GM23338 (cell line): Measurements from ENCODE around the gene CKAP2. TPM values are rescaled to one million over a fixed set of nuclear protein-coding genes. Genes with fewer than 3 reads are reported as not detected.

ENCODE experiments used
- ATAC-seq: fragments of 200-7000 bp; cut with Tn5 transposase; 3 replicates; pipeline ENCODE4 v1.9.1; 2020
- DNase-seq: peaks from one replicate; pipeline ENCODE4 v3.0.0-alpha.2; 2015; ENCODE audit warnings: low spot score
- H2AFZ ChIP-seq: fragments of 200-600 bp; sonication (generic); 2 replicates; pipeline ENCODE4 v1.8.0; 2016; ENCODE audit warnings: antibody characterized with exemption, mild to moderate bottlenecking, moderate library complexity
- H3F3A ChIP-seq: fragments of 200-600 bp; sonication (generic); replicated peaks from 2 replicates; pipeline ENCODE4 v1.8.0; 2017; ENCODE audit warnings: antibody characterized with exemption, mixed run types, low read depth
- H3K27ac ChIP-seq: fragments of 200-600 bp; sonication (generic); 2 replicates; pipeline ENCODE4 v1.6.1; 2016; ENCODE audit warnings: low read depth
- H3K27me3 ChIP-seq: fragments of 200-600 bp; sonication (generic); 2 replicates; pipeline ENCODE4 v1.8.0; 2016; ENCODE audit warnings: mild to moderate bottlenecking, mixed run types, moderate library complexity; ENCODE audit not compliant: insufficient read depth
- H3K36me3 ChIP-seq: fragments of 200-600 bp; sonication (generic); 2 replicates; pipeline ENCODE4 v1.8.0; 2016; ENCODE audit warnings: mild to moderate bottlenecking; ENCODE audit not compliant: insufficient read depth
- H3K4me1 ChIP-seq: fragments of 200-600 bp; sonication (generic); 2 replicates; pipeline ENCODE4 v1.8.0; 2016; ENCODE audit warnings: mild to moderate bottlenecking, moderate library complexity; ENCODE audit not compliant: insufficient read depth
- H3K4me2 ChIP-seq: fragments of 200-600 bp; sonication (generic); 2 replicates; pipeline ENCODE4 v1.7.1; 2017; ENCODE audit warnings: mixed run types
- H3K4me3 ChIP-seq: fragments of 200-600 bp; sonication (generic); 2 replicates; pipeline ENCODE4 v1.6.1; 2016; ENCODE audit warnings: mixed run types
- H3K79me2 ChIP-seq: fragments of 200-600 bp; sonication (generic); replicated peaks from 2 replicates; pipeline ENCODE4 v1.8.0; 2017; ENCODE audit warnings: mild to moderate bottlenecking; ENCODE audit not compliant: insufficient read depth
- H3K9me2 ChIP-seq: fragments of 200-600 bp; sonication (generic); 2 replicates; pipeline ENCODE4 v1.8.0; 2017; ENCODE audit not compliant: insufficient read depth
- H4K20me1 ChIP-seq: fragments of 200-600 bp; sonication (generic); replicated peaks from 2 replicates; pipeline ENCODE4 v1.8.0; 2017; ENCODE audit warnings: mild to moderate bottlenecking; ENCODE audit not compliant: insufficient read depth
- H3K27ac Mint-ChIP-seq: 2 replicates; pipeline ENCODE4 v1.8.0; 2020; ENCODE audit warnings: inconsistent platforms, mild to moderate bottlenecking, moderate library complexity, mixed read lengths
- H3K27me3 Mint-ChIP-seq: 3 replicates; pipeline ENCODE4 v1.8.0; 2022; ENCODE audit warnings: low read depth, mild to moderate bottlenecking, moderate library complexity, mixed read lengths, inconsistent platforms; ENCODE audit not compliant: insufficient read depth, poor library complexity
- H3K36me3 Mint-ChIP-seq: 3 replicates; pipeline ENCODE4 v1.8.0; 2021; ENCODE audit warnings: low read depth, mild to moderate bottlenecking, inconsistent platforms, moderate library complexity, mixed read lengths
- H3K4me1 Mint-ChIP-seq: 3 replicates; pipeline ENCODE4 v1.8.0; 2020; ENCODE audit warnings: mild to moderate bottlenecking, inconsistent platforms, mixed read lengths
- H3K4me3 Mint-ChIP-seq: 3 replicates; pipeline ENCODE4 v1.8.0; 2021; ENCODE audit warnings: moderate library complexity, mild to moderate bottlenecking, inconsistent platforms, mixed read lengths
- H3K9me3 Mint-ChIP-seq: 3 replicates; pipeline ENCODE4 v1.8.0; 2020; ENCODE audit warnings: moderate library complexity, mild to moderate bottlenecking, inconsistent platforms, mixed read lengths
- CREB1 ChIP-seq: fragments of 250-450 bp; sonication (Bioruptor Pico); IDR thresholded peaks from 2 replicates; pipeline ENCODE4 v1.5.0; 2020; ENCODE audit warnings: low read depth, mild to moderate bottlenecking, moderate library complexity
- CTCF ChIP-seq, 2 experiments: fragments of 200-600 bp in 1 of 2; sonication (generic) in 1 of 2; conservative IDR thresholded peaks; 2 replicates each; pipeline versions ENCODE4 v1.5.1 to v1.6.1; 2016 to 2017; ENCODE audit warnings: antibody characterized with exemption in 2 of 2, low read depth in 2 of 2, mild to moderate bottlenecking in 2 of 2, moderate library complexity in 1 of 2
- EZH2phosphoT487 ChIP-seq: fragments of 200-600 bp; sonication (generic); IDR thresholded peaks from one replicate; pipeline ENCODE4 v1.8.1; 2018; ENCODE audit warnings: antibody characterized with exemption; ENCODE audit not compliant: unreplicated experiment
- JUNB ChIP-seq: IDR thresholded peaks from one replicate; pipeline ENCODE4 v1.6.1; 2016; ENCODE audit warnings: antibody characterized with exemption; ENCODE audit not compliant: unreplicated experiment
- POLR2AphosphoS5 ChIP-seq: IDR thresholded peaks from 2 replicates; pipeline ENCODE4 v1.6.1; 2016; ENCODE audit warnings: antibody characterized with exemption, low read depth
- REST ChIP-seq: IDR thresholded peaks from one replicate; pipeline ENCODE4 v1.6.1; 2018; ENCODE audit warnings: antibody characterized with exemption; ENCODE audit not compliant: unreplicated experiment
- STAT1 ChIP-seq: IDR thresholded peaks from one replicate; pipeline ENCODE4 v1.6.1; 2016; ENCODE audit warnings: antibody characterized with exemption; ENCODE audit not compliant: unreplicated experiment
- ZNF114 ChIP-seq: fragments of 250-450 bp; sonication (Bioruptor Pico); IDR thresholded peaks from 2 replicates; pipeline ENCODE4 v1.5.0; 2020; ENCODE audit warnings: mild to moderate bottlenecking, moderate library complexity
- polyA plus RNA-seq: library from polyadenylated mRNA; unstranded; fragments of >200 nt; fragmentation: Nextera tagmentation; extraction: Ambion mirVana; gene quantifications from 2 replicates; pipeline ENCODE4 v1.2.1, GENCODE V29; 2016
- total RNA-seq: library from RNA; depleted of rRNA; stranded (reverse); fragments of >200 nt; shearing (Covaris generic); gene quantifications from 2 replicates; pipeline ENCODE4 v1.2.3, GENCODE V29; 2014

The CKAP2 gene
- total and polyA plus RNA-seq, 2 experiments from 2014 or later = 48.8 to 103 TPM

GRCh38 chr13:52446265-52446664 is 9.0 kb upstream of the CKAP2 start (continued):
- TF ChIP-seq REST = no peak

GRCh38 chr13:52447354-52447753 is 7.9 kb upstream of the CKAP2 start:
- H3K27ac ChIP-seq = no peak overlapping the region
- peaks cover 15% of the 10 kb centered on the region; the same call in 1 of the 2 replicates for H4K20me1 ChIP-seq
- H3K9me2 ChIP-seq = no peaks in the 10 kb centered on the region
- ATAC-seq = no peak
- TF ChIP-seq CREB1 (CRISPR knock-in tag) = no peak
- no peak for TF ChIP-seq STAT1
- no peak for TF ChIP-seq JUNB
- no peak for TF ChIP-seq CTCF (conservative IDR thresholded peaks at IDR 0.05; ENCODE audit: low read depth in 2 of 2)
- TF ChIP-seq EZH2phosphoT487 = no peak
- TF ChIP-seq POLR2AphosphoS5 = no peak
- TF ChIP-seq ZNF114 (CRISPR knock-in tag) = no peak
- H3K36me3 Mint-ChIP-seq = no peaks in the 10 kb centered on the region
- no peaks in the 10 kb centered on the region for H3K27me3 ChIP-seq
- H3K4me3 ChIP-seq = no peak overlapping the region
- H2AFZ ChIP-seq = no peak overlapping the region
- H3F3A ChIP-seq = no peaks in the 10 kb centered on the region
- H3K27ac Mint-ChIP-seq = no peak overlapping the region
- no peak overlapping the region for H3K4me3 Mint-ChIP-seq
- H3K4me1 Mint-ChIP-seq = peaks cover 9% of the 10 kb centered on the region
- H3K27me3 Mint-ChIP-seq = peaks cover 3% of the 10 kb centered on the region
- no peak for DNase-seq
- no peaks in the 10 kb centered on the region for H3K9me3 Mint-ChIP-seq
- H3K79me2 ChIP-seq = peaks cover 53% of the 10 kb centered on the region
- H3K4me2 ChIP-seq = no peak overlapping the region
- no peaks in the 10 kb centered on the region for H3K36me3 ChIP-seq
- H3K4me1 ChIP-seq = peaks cover 11% of the 10 kb centered on the region; the same call in 1 of the 2 replicates
